GM18508 (cell line): ENCODE data around the gene SWT1.
A peak's percentile ranks its signal among the peaks of the same experiment; 100 is the strongest.

Source experiments
- ATAC-seq: cut with Tn5 transposase; IDR thresholded peaks from one replicate; pipeline ENCODE4 v1.9.1; 2021; ENCODE audit warnings: moderate number of reproducible peaks; ENCODE audit not compliant: insufficient read depth, unreplicated experiment

SWT1 gene

GRCh38 chr1:185281245-185281644, 124.3 kb downstream of the SWT1 start:
- peak; percentile 93 for ATAC-seq

- no peak for ATAC-seq
Observed at GRCh38 chr1:185284116-185284515, 127.1 kb downstream of the SWT1 start.

GRCh38 chr1:185284533-185285276, 127.7 kb downstream of the SWT1 start:
- no peak for ATAC-seq

GRCh38 chr1:185287451-185287850, 130.5 kb downstream of the SWT1 start:
- no peak for ATAC-seq

GRCh38 chr1:185288435-185288834, 131.5 kb downstream of the SWT1 start:
- ATAC-seq, result no peak

GRCh38 chr1:185289880-185290279, 132.9 kb downstream of the SWT1 start:
- no peak for ATAC-seq

GRCh38 chr1:185291159-185291558, 134.2 kb downstream of the SWT1 start:
- no peak for ATAC-seq

- no peak for ATAC-seq
Observed at GRCh38 chr1:185291652-185292051, 134.7 kb downstream of the SWT1 start.

GRCh38 chr1:185292237-185292636, 135.3 kb downstream of the SWT1 start:
- ATAC-seq, result no peak

GRCh38 chr1:185293967-185294542, 137.1 kb downstream of the SWT1 start:
- ATAC-seq, result no peak

- ATAC-seq, result no peak
Observed at GRCh38 chr1:185295091-185295490, 138.1 kb downstream of the SWT1 start.

- no peak for ATAC-seq
Observed at GRCh38 chr1:185297982-185298381, 141.0 kb downstream of the SWT1 start.

GRCh38 chr1:185300152-185300551, 143.2 kb downstream of the SWT1 start:
- ATAC-seq, result no peak

GRCh38 chr1:185305419-185305818, 148.5 kb downstream of the SWT1 start:
- ATAC-seq, result no peak

- no peak for ATAC-seq
Observed at GRCh38 chr1:185308126-185308525, 151.2 kb downstream of the SWT1 start.

GRCh38 chr1:185309566-185309965, 152.6 kb downstream of the SWT1 start:
- no peak for ATAC-seq

- no peak for ATAC-seq
Observed at GRCh38 chr1:185311589-185312225, 154.7 kb downstream of the SWT1 start.

- no peak for ATAC-seq
Observed at GRCh38 chr1:185312361-185313138, 155.6 kb downstream of the SWT1 start.

- ATAC-seq, result no peak
Observed at GRCh38 chr1:185314411-185314810, 157.4 kb downstream of the SWT1 start.

GRCh38 chr1:185315445-185316071, 158.6 kb downstream of the SWT1 start:
- ATAC-seq, result no peak
